ENCODE data around the gene EXOC8. TPM values are rescaled to one million over a fixed set of nuclear protein-coding genes. Genes with fewer than 3 reads are reported as not detected.

The EXOC8 gene
- total and polyA plus RNA-seq, 9 of the 15 experiments (the other 6 are each of a cell fraction or from before 2014, with no cell fraction given) = 2.1 to 13.6 (median 7.2) TPM

DNA sequence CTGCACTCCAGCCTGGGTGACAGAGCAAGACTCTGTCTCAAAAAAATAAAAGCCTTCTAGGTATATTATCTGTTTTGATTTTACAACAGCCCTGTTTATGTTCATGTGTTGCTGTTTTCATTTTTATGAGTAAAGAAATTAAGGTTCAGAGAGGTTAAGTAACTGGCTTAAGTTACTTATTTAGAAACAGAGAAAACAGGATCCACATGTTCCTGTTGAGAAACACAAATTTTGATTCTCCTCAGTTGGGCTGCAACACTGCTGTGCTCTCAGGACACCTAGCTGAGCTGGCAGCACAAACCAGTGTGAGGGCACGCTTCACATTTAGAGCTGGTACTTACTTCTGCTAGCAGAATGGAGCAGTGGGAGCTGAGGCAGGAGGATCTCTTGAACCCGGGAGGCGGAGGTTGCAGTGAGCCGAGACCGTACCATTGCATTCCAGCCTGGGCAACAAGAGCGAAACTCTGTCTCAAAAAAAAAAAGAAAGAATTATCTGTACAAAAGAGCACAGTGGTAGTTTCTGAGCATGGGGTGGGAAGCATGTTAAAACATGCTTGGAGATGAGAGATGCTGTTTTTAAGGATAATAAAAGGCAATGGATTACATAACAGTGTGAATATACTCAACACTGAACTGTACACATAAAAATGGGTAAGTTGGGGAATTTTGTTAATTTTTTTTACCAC lies 2.8 kb upstream of the EXOC8 start (continued):
- TF ChIP-seq, protein P1, sequence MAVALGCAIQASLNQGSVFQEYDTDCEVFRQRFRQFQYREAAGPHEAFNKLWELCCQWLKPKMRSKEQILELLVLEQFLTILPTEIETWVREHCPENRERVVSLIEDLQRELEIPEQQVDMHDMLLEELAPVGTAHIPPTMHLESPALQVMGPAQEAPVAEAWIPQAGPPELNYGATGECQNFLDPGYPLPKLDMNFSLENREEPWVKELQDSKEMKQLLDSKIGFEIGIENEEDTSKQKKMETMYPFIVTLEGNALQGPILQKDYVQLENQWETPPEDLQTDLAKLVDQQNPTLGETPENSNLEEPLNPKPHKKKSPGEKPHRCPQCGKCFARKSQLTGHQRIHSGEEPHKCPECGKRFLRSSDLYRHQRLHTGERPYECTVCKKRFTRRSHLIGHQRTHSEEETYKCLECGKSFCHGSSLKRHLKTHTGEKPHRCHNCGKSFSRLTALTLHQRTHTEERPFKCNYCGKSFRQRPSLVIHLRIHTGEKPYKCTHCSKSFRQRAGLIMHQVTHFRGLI (CRISPR knock-in tag; IDR thresholded peaks at IDR 0.05) = no peak
- no peak for TF ChIP-seq BCL6 (CRISPR knock-in tag; IDR thresholded peaks at IDR 0.05)
- TF ChIP-seq, protein P2, sequence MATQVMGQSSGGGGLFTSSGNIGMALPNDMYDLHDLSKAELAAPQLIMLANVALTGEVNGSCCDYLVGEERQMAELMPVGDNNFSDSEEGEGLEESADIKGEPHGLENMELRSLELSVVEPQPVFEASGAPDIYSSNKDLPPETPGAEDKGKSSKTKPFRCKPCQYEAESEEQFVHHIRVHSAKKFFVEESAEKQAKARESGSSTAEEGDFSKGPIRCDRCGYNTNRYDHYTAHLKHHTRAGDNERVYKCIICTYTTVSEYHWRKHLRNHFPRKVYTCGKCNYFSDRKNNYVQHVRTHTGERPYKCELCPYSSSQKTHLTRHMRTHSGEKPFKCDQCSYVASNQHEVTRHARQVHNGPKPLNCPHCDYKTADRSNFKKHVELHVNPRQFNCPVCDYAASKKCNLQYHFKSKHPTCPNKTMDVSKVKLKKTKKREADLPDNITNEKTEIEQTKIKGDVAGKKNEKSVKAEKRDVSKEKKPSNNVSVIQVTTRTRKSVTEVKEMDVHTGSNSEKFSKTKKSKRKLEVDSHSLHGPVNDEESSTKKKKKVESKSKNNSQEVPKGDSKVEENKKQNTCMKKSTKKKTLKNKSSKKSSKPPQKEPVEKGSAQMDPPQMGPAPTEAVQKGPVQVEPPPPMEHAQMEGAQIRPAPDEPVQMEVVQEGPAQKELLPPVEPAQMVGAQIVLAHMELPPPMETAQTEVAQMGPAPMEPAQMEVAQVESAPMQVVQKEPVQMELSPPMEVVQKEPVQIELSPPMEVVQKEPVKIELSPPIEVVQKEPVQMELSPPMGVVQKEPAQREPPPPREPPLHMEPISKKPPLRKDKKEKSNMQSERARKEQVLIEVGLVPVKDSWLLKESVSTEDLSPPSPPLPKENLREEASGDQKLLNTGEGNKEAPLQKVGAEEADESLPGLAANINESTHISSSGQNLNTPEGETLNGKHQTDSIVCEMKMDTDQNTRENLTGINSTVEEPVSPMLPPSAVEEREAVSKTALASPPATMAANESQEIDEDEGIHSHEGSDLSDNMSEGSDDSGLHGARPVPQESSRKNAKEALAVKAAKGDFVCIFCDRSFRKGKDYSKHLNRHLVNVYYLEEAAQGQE (IDR thresholded peaks at IDR 0.05; ENCODE audit: borderline replicate concordance) = no peak
- TF ChIP-seq, protein P2 (CRISPR knock-in tag; IDR thresholded peaks at IDR 0.05; ENCODE audit: low read depth) = no peak
- TF ChIP-seq, protein P3, sequence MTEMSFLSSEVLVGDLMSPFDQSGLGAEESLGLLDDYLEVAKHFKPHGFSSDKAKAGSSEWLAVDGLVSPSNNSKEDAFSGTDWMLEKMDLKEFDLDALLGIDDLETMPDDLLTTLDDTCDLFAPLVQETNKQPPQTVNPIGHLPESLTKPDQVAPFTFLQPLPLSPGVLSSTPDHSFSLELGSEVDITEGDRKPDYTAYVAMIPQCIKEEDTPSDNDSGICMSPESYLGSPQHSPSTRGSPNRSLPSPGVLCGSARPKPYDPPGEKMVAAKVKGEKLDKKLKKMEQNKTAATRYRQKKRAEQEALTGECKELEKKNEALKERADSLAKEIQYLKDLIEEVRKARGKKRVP (CRISPR knock-in tag; IDR thresholded peaks at IDR 0.05) = no peak
